DOHH2 (cell line): Measurements from ENCODE around the gene PLXNB3.

Experiments used
- H3F3A ChIP-seq: fragments of 200-600 bp; sonication (generic), shearing (Covaris generic); 2 replicates; pipeline ENCODE4 v1.6.0; 2016; ENCODE audit warnings: antibody characterized with exemption, mild to moderate bottlenecking; ENCODE audit not compliant: control insufficient read depth, insufficient read depth
- H3K27ac ChIP-seq: fragments of 200-600 bp; sonication (generic); 2 replicates; pipeline ENCODE4 v1.5.1; 2014; ENCODE audit warnings: low read depth, mild to moderate bottlenecking, low read length, moderate library complexity
- H3K27me3 ChIP-seq: fragments of 200-600 bp; sonication (generic); 2 replicates; pipeline ENCODE4 v1.6.1; 2014; ENCODE audit warnings: mild to moderate bottlenecking, low read length, mixed read lengths; ENCODE audit not compliant: control insufficient read depth
- H3K36me3 ChIP-seq: fragments of 200-600 bp; sonication (generic); 2 replicates; pipeline ENCODE4 v1.6.1; 2014; ENCODE audit warnings: mild to moderate bottlenecking, low read length, moderate library complexity, mixed read lengths; ENCODE audit not compliant: control insufficient read depth
- H3K4me1 ChIP-seq: fragments of 200-600 bp; sonication (generic); 2 replicates; pipeline ENCODE4 v1.6.1; 2014; ENCODE audit warnings: mild to moderate bottlenecking, low read length, mixed read lengths; ENCODE audit not compliant: control insufficient read depth
- H3K4me2 ChIP-seq: fragments of 200-600 bp; sonication (generic); 2 replicates; pipeline ENCODE4 v1.6.0; 2014; ENCODE audit warnings: mild to moderate bottlenecking, low read length, moderate library complexity
- H3K4me3 ChIP-seq: fragments of 200-600 bp; sonication (generic); 2 replicates; pipeline ENCODE4 v1.5.1; 2014; ENCODE audit warnings: mild to moderate bottlenecking, low read length, mixed read lengths
- H3K79me2 ChIP-seq: fragments of 200-600 bp; sonication (generic); 2 replicates; pipeline ENCODE4 v1.6.1; 2014; ENCODE audit warnings: mild to moderate bottlenecking, low read length, mixed read lengths; ENCODE audit not compliant: control insufficient read depth
- H3K9me2 ChIP-seq: fragments of 200-600 bp; sonication (generic); replicated peaks from 2 replicates; pipeline ENCODE4 v1.6.1; 2014; ENCODE audit warnings: mild to moderate bottlenecking, low read length, mixed read lengths; ENCODE audit not compliant: control insufficient read depth
- H3K9me3 ChIP-seq: fragments of 200-600 bp; sonication (generic); 2 replicates; pipeline ENCODE4 v1.6.1; 2014; ENCODE audit warnings: antibody characterized with exemption, low read length, mixed read lengths; ENCODE audit not compliant: control insufficient read depth, insufficient read depth
- H4K20me1 ChIP-seq: fragments of 200-600 bp; sonication (generic); 2 replicates; pipeline ENCODE4 v1.6.0; 2014; ENCODE audit warnings: low read depth, mild to moderate bottlenecking, antibody characterized with exemption, low read length, moderate library complexity; ENCODE audit not compliant: control insufficient read depth, insufficient read depth
- EZH2phosphoT487 ChIP-seq: fragments of 200-600 bp; sonication (generic); IDR thresholded peaks from 2 replicates; pipeline ENCODE4 v1.6.1; 2017; ENCODE audit warnings: borderline replicate concordance, mild to moderate bottlenecking, antibody characterized with exemption, low read length, moderate library complexity, mixed read lengths
- TF ChIP-seq, protein P1 (sequence below): fragments of 200-600 bp; sonication (generic); IDR thresholded peaks from one replicate; pipeline ENCODE4 v1.5.1; 2014; ENCODE audit warnings: antibody characterized with exemption, mild to moderate bottlenecking, low read depth, low read length; ENCODE audit not compliant: poor library complexity, severe bottlenecking

Gene PLXNB3

DNA sequence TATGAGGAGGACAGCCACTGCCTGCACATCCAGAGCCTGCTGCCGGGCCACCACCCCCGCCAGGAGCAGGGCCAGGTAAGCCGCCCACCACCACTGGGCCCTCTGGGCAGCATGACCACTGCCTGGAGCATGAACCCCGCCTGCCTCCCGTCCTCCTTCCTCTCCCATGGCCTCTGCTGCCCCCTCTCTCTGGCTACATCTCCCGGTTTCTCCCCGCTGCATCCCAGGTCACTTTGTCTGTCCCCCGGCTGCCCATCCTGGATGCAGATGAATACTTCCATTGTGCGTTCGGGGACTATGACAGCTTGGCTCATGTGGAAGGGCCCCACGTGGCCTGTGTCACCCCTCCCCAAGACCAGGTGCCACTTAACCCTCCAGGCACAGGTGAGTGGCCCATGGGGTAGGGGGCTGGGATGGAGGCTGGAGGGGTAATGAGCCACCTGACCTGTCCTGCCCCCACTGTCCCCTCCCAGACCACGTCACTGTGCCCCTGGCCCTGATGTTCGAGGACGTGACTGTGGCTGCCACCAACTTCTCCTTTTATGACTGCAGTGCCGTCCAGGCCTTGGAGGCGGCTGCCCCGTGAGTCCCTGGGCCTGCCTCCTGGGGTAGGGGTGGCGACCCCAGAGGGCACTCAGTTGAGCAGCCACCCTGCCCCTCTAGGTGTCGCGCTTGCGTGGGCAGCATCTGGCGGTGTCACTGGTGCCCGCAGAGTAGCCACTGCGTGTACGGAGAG is 6.0 kb downstream of the PLXNB3 start:
- Histone ChIP-seq H3K27ac (no peak overlapping the region), H3K9me2 (no peaks in the 10 kb centered on the region), H3F3A (no peaks in the 10 kb centered on the region), H3K79me2 (no peaks in the 10 kb centered on the region), H3K4me3 (no peak overlapping the region), H3K36me3 (no peaks in the 10 kb centered on the region), H3K4me1 (peaks cover 3% of the 10 kb centered on the region; the same call in 1 of the 2 replicates), H4K20me1 (no peaks in the 10 kb centered on the region), H3K9me3 (no peaks in the 10 kb centered on the region), H3K4me2 (no peak overlapping the region), H3K27me3 (no peaks in the 10 kb centered on the region)
- TF ChIP-seq, protein P1, sequence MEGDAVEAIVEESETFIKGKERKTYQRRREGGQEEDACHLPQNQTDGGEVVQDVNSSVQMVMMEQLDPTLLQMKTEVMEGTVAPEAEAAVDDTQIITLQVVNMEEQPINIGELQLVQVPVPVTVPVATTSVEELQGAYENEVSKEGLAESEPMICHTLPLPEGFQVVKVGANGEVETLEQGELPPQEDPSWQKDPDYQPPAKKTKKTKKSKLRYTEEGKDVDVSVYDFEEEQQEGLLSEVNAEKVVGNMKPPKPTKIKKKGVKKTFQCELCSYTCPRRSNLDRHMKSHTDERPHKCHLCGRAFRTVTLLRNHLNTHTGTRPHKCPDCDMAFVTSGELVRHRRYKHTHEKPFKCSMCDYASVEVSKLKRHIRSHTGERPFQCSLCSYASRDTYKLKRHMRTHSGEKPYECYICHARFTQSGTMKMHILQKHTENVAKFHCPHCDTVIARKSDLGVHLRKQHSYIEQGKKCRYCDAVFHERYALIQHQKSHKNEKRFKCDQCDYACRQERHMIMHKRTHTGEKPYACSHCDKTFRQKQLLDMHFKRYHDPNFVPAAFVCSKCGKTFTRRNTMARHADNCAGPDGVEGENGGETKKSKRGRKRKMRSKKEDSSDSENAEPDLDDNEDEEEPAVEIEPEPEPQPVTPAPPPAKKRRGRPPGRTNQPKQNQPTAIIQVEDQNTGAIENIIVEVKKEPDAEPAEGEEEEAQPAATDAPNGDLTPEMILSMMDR = no peak
- TF ChIP-seq EZH2phosphoT487 = no peak

DNA sequence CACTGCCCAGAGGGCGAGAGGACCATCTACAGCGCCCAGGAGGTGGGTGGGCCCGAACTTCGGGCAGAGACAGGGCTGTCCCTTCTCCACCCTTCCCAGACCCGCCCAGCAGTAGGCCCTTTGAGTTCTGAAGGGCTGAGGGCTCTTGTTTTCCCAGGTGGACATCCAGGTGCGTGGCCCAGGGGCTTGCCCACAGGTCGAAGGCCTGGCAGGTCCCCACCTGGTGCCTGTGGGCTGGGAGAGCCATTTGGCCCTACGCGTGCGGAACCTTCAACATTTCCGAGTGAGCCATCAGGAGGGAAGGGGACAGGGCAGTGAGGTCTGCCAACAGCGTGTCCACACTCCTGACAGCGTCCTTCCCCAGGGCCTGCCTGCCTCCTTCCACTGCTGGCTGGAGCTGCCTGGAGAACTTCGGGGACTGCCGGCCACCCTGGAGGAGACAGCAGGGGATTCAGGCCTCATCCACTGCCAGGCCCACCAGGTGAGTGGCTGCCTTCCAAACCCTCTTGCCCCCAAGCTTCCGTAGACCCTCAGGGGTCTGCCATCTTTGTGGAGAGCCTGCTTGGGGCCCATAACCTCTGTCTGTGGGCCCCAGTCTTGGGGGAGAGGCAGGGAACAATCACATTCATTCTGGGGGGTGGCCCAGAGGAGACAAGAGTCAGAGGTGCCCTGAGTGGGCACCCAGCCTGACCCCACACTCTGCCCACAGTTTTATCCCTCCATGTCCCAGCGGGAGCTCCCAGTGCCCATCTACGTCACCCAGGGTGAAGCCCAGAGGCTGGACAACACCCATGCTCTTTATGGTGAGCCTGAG is 6.8 kb downstream of the PLXNB3 start:
- H3K9me3 ChIP-seq = no peaks in the 10 kb centered on the region
- H3K9me2 ChIP-seq = no peaks in the 10 kb centered on the region
- H4K20me1 ChIP-seq = no peaks in the 10 kb centered on the region
- H3K4me1 ChIP-seq = peaks cover 3% of the 10 kb centered on the region; the same call in 1 of the 2 replicates
- no peak overlapping the region for H3K4me3 ChIP-seq
- no peaks in the 10 kb centered on the region for H3K27me3 ChIP-seq
- no peak for TF ChIP-seq EZH2phosphoT487
- TF ChIP-seq, protein P1 = no peak
- no peaks in the 10 kb centered on the region for H3K36me3 ChIP-seq
- no peak overlapping the region for H3K27ac ChIP-seq
- H3F3A ChIP-seq = no peaks in the 10 kb centered on the region
- H3K4me2 ChIP-seq = no peak overlapping the region
- no peaks in the 10 kb centered on the region for H3K79me2 ChIP-seq

- no peak for TF ChIP-seq EZH2phosphoT487
- TF ChIP-seq, protein P1 = no peak
- Histone ChIP-seq H3F3A (no peaks in the 10 kb centered on the region), H3K4me1 (no peaks in the 10 kb centered on the region), H4K20me1 (no peaks in the 10 kb centered on the region), H3K27me3 (no peaks in the 10 kb centered on the region), H3K4me3 (no peak overlapping the region), H3K4me2 (no peak overlapping the region), H3K9me2 (no peaks in the 10 kb centered on the region), H3K9me3 (no peaks in the 10 kb centered on the region), H3K36me3 (no peaks in the 10 kb centered on the region), H3K79me2 (no peaks in the 10 kb centered on the region), H3K27ac (no peak overlapping the region)
Measured at GRCh38 chrX:153771415-153772315, 7.6 kb downstream of the PLXNB3 start.
